OCI-LY7 (cell line): ENCODE data around the gene MAGEA12. TPM values are rescaled to one million over a fixed set of nuclear protein-coding genes. Genes with fewer than 3 reads are reported as not detected.
"Not testable (repeated sequence)": the region's sequence is repeated elsewhere in the genome, so short reads cannot be mapped to it uniquely, and the experiment has no call there.

Source experiments
- BruUV-seq: library from RNA; stranded (reverse); fragments of 400-500 nt; replicated peaks from 2 replicates; lab custom pipeline; 2021; lab: Mats Ljungman, UMichigan
- CTCF ChIA-PET: fragments of 300-600 bp; sonication (Branson Sonifier 250); formaldehyde crosslinking; loops from one replicate; lab custom pipeline; 2022; ENCODE audit warnings: antibody characterized with exemption; ENCODE audit not compliant: unreplicated experiment; lab: Charles Lee
- POLR2A ChIA-PET: fragments of 300-600 bp; sonication (Branson Sonifier 250); formaldehyde crosslinking; loops from one replicate; lab custom pipeline; 2022; ENCODE audit warnings: antibody characterized with exemption; lab: Charles Lee
- DNase-seq: peaks from one replicate; pipeline ENCODE4 v3.0.0-alpha.2; 2015; ENCODE audit warnings: low spot score
- H2AFZ ChIP-seq: fragments of 200-600 bp; sonication (generic), shearing (Covaris generic); 2 replicates; pipeline ENCODE4 v1.6.1; 2014; ENCODE audit warnings: mild to moderate bottlenecking, antibody characterized with exemption, low read length, moderate library complexity
- H3K27ac ChIP-seq: fragments of 200-600 bp; sonication (generic); 2 replicates; pipeline ENCODE4 v1.5.1; 2014; ENCODE audit warnings: mixed run types, low read depth, mild to moderate bottlenecking, moderate library complexity, low read length, inconsistent platforms; ENCODE audit not compliant: poor library complexity, severe bottlenecking
- H3K36me3 ChIP-seq: fragments of 200-600 bp; sonication (generic); 2 replicates; pipeline ENCODE4 v1.6.1; 2014; ENCODE audit warnings: mild to moderate bottlenecking, antibody characterized with exemption, low read length, moderate library complexity, mixed read lengths; ENCODE audit not compliant: insufficient read depth
- H3K4me1 ChIP-seq: fragments of 200-600 bp; sonication (generic); 2 replicates; pipeline ENCODE4 v1.5.1; 2014; ENCODE audit warnings: mild to moderate bottlenecking, low read length; ENCODE audit not compliant: insufficient read depth, poor library complexity, severe bottlenecking
- H3K4me2 ChIP-seq: fragments of 200-600 bp; sonication (generic); 2 replicates; pipeline ENCODE4 v1.6.1; 2014; ENCODE audit warnings: mild to moderate bottlenecking, low read length
- H3K4me3 ChIP-seq: fragments of 200-600 bp; sonication (generic); 2 replicates; pipeline ENCODE4 v1.5.1; 2014; ENCODE audit warnings: mild to moderate bottlenecking, low read depth, low read length; ENCODE audit not compliant: poor library complexity, severe bottlenecking
- H3K79me2 ChIP-seq: fragments of 200-600 bp; sonication (generic); 2 replicates; pipeline ENCODE4 v1.6.1; 2016; ENCODE audit warnings: low read depth, mild to moderate bottlenecking, low read length, moderate library complexity, mixed read lengths; ENCODE audit not compliant: insufficient read depth
- H3K9me2 ChIP-seq: fragments of 200-600 bp; sonication (generic); 2 replicates; pipeline ENCODE4 v1.6.1; 2016; ENCODE audit warnings: mild to moderate bottlenecking, low read length, mixed read lengths; ENCODE audit not compliant: insufficient read depth
- H3K9me3 ChIP-seq: fragments of 200-600 bp; sonication (generic); 2 replicates; pipeline ENCODE4 v1.6.1; 2014; ENCODE audit warnings: mild to moderate bottlenecking, mixed run types, low read length, mixed read lengths
- H4K20me1 ChIP-seq: fragments of 200-600 bp; sonication (generic); 2 replicates; pipeline ENCODE4 v1.6.1; 2014; ENCODE audit warnings: mild to moderate bottlenecking, antibody characterized with exemption, low read length, moderate library complexity, mixed read lengths; ENCODE audit not compliant: insufficient read depth
- CTCF ChIP-seq: fragments of 200-600 bp; sonication (generic); conservative IDR thresholded peaks from 2 replicates; pipeline ENCODE4 v1.5.1; 2014; ENCODE audit warnings: mild to moderate bottlenecking, antibody characterized with exemption, low read length, moderate library complexity, mixed read lengths
- EZH2phosphoT487 ChIP-seq: fragments of 200-600 bp; sonication (generic); IDR thresholded peaks from 2 replicates; pipeline ENCODE4 v1.6.1; 2018; ENCODE audit warnings: low read depth, borderline replicate concordance, mild to moderate bottlenecking, mixed run types, antibody characterized with exemption, low read length, moderate library complexity, mixed read lengths
- intact Hi-C: fragments of 100-400 bp; cut with micrococcal nuclease; formaldehyde crosslinking; loops from one replicate; pipeline ENCODE4 v1.10.0; 2022; ENCODE audit not compliant: unreplicated experiment
- total RNA-seq, 2 experiments: library from RNA; depleted of rRNA in 1 of 2; stranded (reverse); fragments of >200 nt in 1 of 2; shearing (Covaris generic) in 1 of 2; gene quantifications; 2 replicates each; pipeline ENCODE4 v1.2.3, GENCODE V29; 2014 to 2022

The MAGEA12 gene
- total RNA-seq, 2 experiments from 2014 or later = not detected

DNA sequence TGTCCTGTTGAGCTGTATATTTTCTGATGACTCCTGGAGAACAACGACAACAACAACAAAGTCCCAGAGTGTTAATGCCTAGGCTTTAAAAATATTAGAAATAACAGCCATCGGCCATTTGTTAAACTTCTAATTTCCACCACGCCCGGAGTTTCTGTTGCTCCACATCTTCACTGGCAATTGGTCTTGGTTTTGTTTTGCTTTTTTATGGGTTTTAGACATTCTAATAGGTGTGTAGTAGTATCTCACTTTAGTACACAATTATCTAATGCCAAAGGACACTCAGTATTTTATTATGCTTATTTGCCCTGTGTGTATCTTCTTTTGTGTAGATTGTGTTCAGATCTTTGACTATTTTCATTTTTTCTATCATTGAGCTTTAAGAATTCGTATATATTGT is 5.0 kb downstream of the MAGEA12 start:
- no peak for DNase-seq
- Histone ChIP-seq H3K9me3 (no peaks in the 10 kb centered on the region), H3K36me3 (no peaks in the 10 kb centered on the region), H2AFZ (no peak overlapping the region), H4K20me1 (no peaks in the 10 kb centered on the region), H3K27ac (no peak overlapping the region), H3K79me2 (no peaks in the 10 kb centered on the region), H3K4me2 (no peak overlapping the region), H3K4me1 (no peaks in the 10 kb centered on the region), H3K4me3 (no peak overlapping the region), H3K9me2 (no peaks in the 10 kb centered on the region)
- no TSS peak for BruUV-seq
- TF ChIP-seq CTCF (no peak), EZH2phosphoT487 (no peak)
- ChIA-PET CTCF (no interaction called here), POLR2A (no interaction called here)
- intact Hi-C loops = no loop called here

GRCh38 chrX:152753686-152754650 is 20.4 kb downstream of the MAGEA12 start, which contains the start of gene MAGEA2:
MAGEA2 (minus strand) TSS chrX:152753842; CDS start chrX:152751363, 2,479 bp downstream.
- CTCF ChIA-PET, BruUV-seq, POLR2A ChIA-PET: not testable (repeated sequence)

GRCh38 chrX:152754871-152755270 is 21.3 kb downstream of the MAGEA12 start:
- intact Hi-C loops, H3K79me2 ChIP-seq, H3K4me3 ChIP-seq, H3K4me1 ChIP-seq, H2AFZ ChIP-seq, DNase-seq, H3K9me2 ChIP-seq, H3K36me3 ChIP-seq, H3K9me3 ChIP-seq, H3K27ac ChIP-seq, POLR2A ChIA-PET, BruUV-seq, H3K4me2 ChIP-seq, H4K20me1 ChIP-seq, CTCF ChIA-PET: not testable (repeated sequence)

More at GRCh38 chrX:152753686-152754650, 20.4 kb downstream of the MAGEA12 start, which contains the start of gene MAGEA2:
- H3K9me2 ChIP-seq, H3K4me2 ChIP-seq, H3K9me3 ChIP-seq, H4K20me1 ChIP-seq, DNase-seq, H3K4me1 ChIP-seq, H3K27ac ChIP-seq, H3K36me3 ChIP-seq, intact Hi-C loops, H3K4me3 ChIP-seq, H2AFZ ChIP-seq, H3K79me2 ChIP-seq: not testable (repeated sequence)

DNA sequence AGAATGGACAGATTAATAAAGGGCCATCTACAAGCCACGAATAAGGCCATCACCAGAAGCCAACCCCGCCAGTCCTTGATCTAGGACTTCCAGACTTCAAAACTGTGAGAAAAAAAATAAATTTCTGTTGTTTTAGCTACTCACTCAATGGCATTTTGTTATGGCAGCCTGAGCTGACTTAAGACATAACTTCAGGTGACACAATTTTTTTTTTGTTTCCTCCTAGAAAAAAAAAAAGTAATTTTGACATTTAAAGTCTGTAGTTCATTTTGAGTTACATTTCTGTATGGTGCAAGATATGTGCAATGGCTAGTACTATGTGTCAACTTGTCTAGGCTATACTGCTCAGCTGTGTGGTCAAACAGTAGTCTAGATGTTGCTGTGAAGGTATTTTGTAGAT is 25.4 kb downstream of the MAGEA12 start, which contains the start of gene CSAG3:
Gene CSAG3, plus strand, starts transcription at position 301 of the 400 bp plus-strand sequence.
- H3K27ac ChIP-seq, BruUV-seq, H3K4me1 ChIP-seq, CTCF ChIA-PET, DNase-seq, H3K79me2 ChIP-seq, POLR2A ChIA-PET, H3K4me3 ChIP-seq, H3K4me2 ChIP-seq, H3K36me3 ChIP-seq, H4K20me1 ChIP-seq, intact Hi-C loops, H3K9me2 ChIP-seq, H2AFZ ChIP-seq, H3K9me3 ChIP-seq: not testable (repeated sequence)

DNA sequence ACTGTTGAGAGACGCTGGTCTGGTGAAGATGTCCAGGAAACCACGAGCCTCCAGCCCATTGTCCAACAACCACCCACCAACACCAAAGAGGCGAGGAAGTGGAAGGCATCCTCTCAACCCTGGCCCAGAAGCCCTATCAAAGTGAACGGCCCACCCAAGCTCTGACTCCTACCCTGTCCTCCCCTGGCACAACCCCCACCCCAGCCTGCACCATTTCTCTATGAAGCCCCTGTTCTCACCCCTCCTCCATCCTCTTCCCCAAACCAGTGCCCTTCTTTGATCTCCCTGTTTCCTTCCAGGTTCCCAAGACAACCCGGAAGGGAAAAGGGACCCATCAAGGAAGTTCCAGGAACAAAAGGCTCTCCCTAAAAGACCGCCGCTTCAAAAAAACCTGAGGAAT is 26.0 kb downstream of the MAGEA12 start:
- POLR2A ChIA-PET, DNase-seq, BruUV-seq, H3K79me2 ChIP-seq, H3K4me2 ChIP-seq, H3K4me1 ChIP-seq, H3K4me3 ChIP-seq, CTCF ChIA-PET, intact Hi-C loops, H4K20me1 ChIP-seq, H2AFZ ChIP-seq, H3K27ac ChIP-seq, H3K9me2 ChIP-seq, H3K36me3 ChIP-seq, H3K9me3 ChIP-seq: not testable (repeated sequence)
